Adipose tissue (tissue), 3 donors: ENCODE measurements around the gene CAMTA1. TPM values are rescaled to one million over a fixed set of nuclear protein-coding genes. Genes with fewer than 3 reads are reported as not detected.
"Not testable (repeated sequence)": the region's sequence is repeated elsewhere in the genome, so short reads cannot be mapped to it uniquely, and the experiment has no call there.

Source experiments
- H3K27ac ChIP-seq: one replicate; pipeline ENCODE4 v1.5.1; 2013; ENCODE audit warnings: low read depth, low read length
- WGBS, 3 donors: extraction: QIAGEN DNeasy Blood & Tissue Kit; methylation state at CpG; one replicate each; pipeline ENCODE4 v1.1.7; 2013; 5-methylcytosine and 5-hydroxymethylcytosine counted together
- polyA plus RNA-seq, 3 donors: library from polyadenylated mRNA; stranded (reverse); fragments of 200-250 nt; gene quantifications; one replicate each; pipeline ENCODE4 v1.2.3, GENCODE V29; 2013
- donor health status: healthy with polysubstance abuse.
- donor health status: Bipolar disorder and iron deficiency.
- donor health status: healthy.

Gene CAMTA1
- polyA plus RNA-seq, 3 donors: 25.7 to 111 (median 60.2) TPM

GRCh38 chr1:7363450-7363849, 578.2 kb downstream of the CAMTA1 start:
- H3K27ac ChIP-seq: no peak overlapping the region
- 62 to 75% (median 72%) methylated on average over 6 of the region's 6 CpGs for WGBS, 3 donors

GRCh38 chr1:7365706-7366105, 580.5 kb downstream of the CAMTA1 start:
- no peak overlapping the region for H3K27ac ChIP-seq
- WGBS, 3 donors: 76 to 80% (median 80%) methylated on average over 8 of the region's 8 CpGs

GRCh38 chr1:7366286-7366954, 581.2 kb downstream of the CAMTA1 start:
- H3K27ac ChIP-seq: no peak overlapping the region
- 85 to 91% (median 86%) methylated on average over 11 of the region's 11 CpGs for WGBS, 3 donors

GRCh38 chr1:7366955-7367665, 581.9 kb downstream of the CAMTA1 start:
- WGBS, 3 donors: 79 to 87% (median 81%) methylated on average over 5 of the region's 5 CpGs
- H3K27ac ChIP-seq: no peak overlapping the region

GRCh38 chr1:7369866-7370265, 584.6 kb downstream of the CAMTA1 start:
- 79 to 91% (median 89%) methylated on average over 8 of the region's 8 CpGs for WGBS, 3 donors
- no peak overlapping the region for H3K27ac ChIP-seq

GRCh38 chr1:7371926-7372325, 586.7 kb downstream of the CAMTA1 start:
- WGBS, 3 donors: 80 to 91% (median 86%) methylated on average over 6 of the region's 6 CpGs

GRCh38 chr1:7372477-7373120, 587.3 kb downstream of the CAMTA1 start:
- 88 to 97% (median 97%) methylated on average over 19 of the region's 19 CpGs for WGBS, 3 donors
- H3K27ac ChIP-seq: no peak overlapping the region

More at GRCh38 chr1:7371926-7372325, 586.7 kb downstream of the CAMTA1 start:
- no peak overlapping the region for H3K27ac ChIP-seq

GRCh38 chr1:7373251-7373650, 588.0 kb downstream of the CAMTA1 start:
- no peak overlapping the region for H3K27ac ChIP-seq
- 84 to 87% (median 87%) methylated on average over 10 to 11 of the region's 11 CpGs for WGBS, 3 donors

- WGBS, 3 donors: 21 to 43% (median 25%) methylated on average over 13 to 14 of the region's 14 CpGs
- no peak overlapping the region for H3K27ac ChIP-seq
Measured at GRCh38 chr1:7373876-7374562, 588.8 kb downstream of the CAMTA1 start.

GRCh38 chr1:7374563-7375160, 589.4 kb downstream of the CAMTA1 start:
- 93 to 95% (median 95%) methylated on average over 12 of the region's 12 CpGs for WGBS, 3 donors
- no peak overlapping the region for H3K27ac ChIP-seq

GRCh38 chr1:7375329-7375728, 590.1 kb downstream of the CAMTA1 start:
- no peak overlapping the region for H3K27ac ChIP-seq
- 89 to 93% (median 92%) methylated on average over 7 of the region's 7 CpGs for WGBS, 3 donors

GRCh38 chr1:7375781-7376660, 590.8 kb downstream of the CAMTA1 start:
- no peak overlapping the region for H3K27ac ChIP-seq
- 87 to 92% (median 91%) methylated on average over 9 of the region's 9 CpGs for WGBS, 3 donors

- H3K27ac ChIP-seq: no peak overlapping the region
- WGBS, 3 donors: 88 to 98% (median 97%) methylated on average over 4 of the region's 4 CpGs
Measured at GRCh38 chr1:7376676-7377075, 591.4 kb downstream of the CAMTA1 start.

GRCh38 chr1:7378346-7379130, 593.3 kb downstream of the CAMTA1 start:
- WGBS, 3 donors: 89 to 92% (median 90%) methylated on average over 14 of the region's 14 CpGs
- no peak overlapping the region for H3K27ac ChIP-seq

GRCh38 chr1:7379441-7379971, 594.3 kb downstream of the CAMTA1 start:
- WGBS, 3 donors: 27 to 37% (median 33%) methylated on average over 18 of the region's 18 CpGs
- no peak overlapping the region for H3K27ac ChIP-seq

- 94 to 96% (median 95%) methylated on average over 9 of the region's 9 CpGs for WGBS, 3 donors
- not testable (repeated sequence) for H3K27ac ChIP-seq
Measured at GRCh38 chr1:7380068-7380467, 594.8 kb downstream of the CAMTA1 start.

GRCh38 chr1:7380712-7381111, 595.5 kb downstream of the CAMTA1 start:
- no peak overlapping the region for H3K27ac ChIP-seq
- WGBS, 3 donors: 72 to 88% (median 87%) methylated on average over 3 of the region's 3 CpGs
